Mucosa of descending colon (tissue), 3 donors: Measurements from ENCODE around the gene TMEM127. TPM values are rescaled to one million over a fixed set of nuclear protein-coding genes. Genes with fewer than 3 reads are reported as not detected.
A peak's percentile ranks its signal among the peaks of the same experiment; 100 is the strongest.

Experiments used
- ATAC-seq: fragments of 200-7000 bp; cut with Tn5 transposase; one replicate; pipeline ENCODE4 v1.9.1; 2020; ENCODE audit warnings: mild to moderate bottlenecking, moderate library complexity
- DNase-seq, 3 donors: peaks; one replicate each; pipeline ENCODE4 v3.0.0-alpha.2; 2020
- H3K36me3 ChIP-seq: fragments of 200-600 bp; one replicate; pipeline ENCODE4 v1.8.0; 2021; ENCODE audit warnings: low read depth, mild to moderate bottlenecking
- H3K4me1 ChIP-seq: fragments of 200-600 bp; one replicate; pipeline ENCODE4 v1.8.0; 2021; ENCODE audit warnings: low read depth, mild to moderate bottlenecking
- H3K4me3 ChIP-seq: fragments of 200-600 bp; one replicate; pipeline ENCODE4 v1.8.0; 2021; ENCODE audit warnings: mild to moderate bottlenecking
- H3K9me3 ChIP-seq: fragments of 200-600 bp; one replicate; pipeline ENCODE4 v1.8.0; 2021; ENCODE audit warnings: mild to moderate bottlenecking
- CTCF ChIP-seq: fragments of 200-600 bp; IDR thresholded peaks from one replicate; pipeline ENCODE4 v1.8.0; 2022; ENCODE audit warnings: antibody characterized with exemption, mild to moderate bottlenecking
- intact Hi-C, 2 donors: fragments of 100-400 bp; cut with DNase I in 1 of 2; cut with micrococcal nuclease in 1 of 2; formaldehyde crosslinking; loops; one replicate each; pipeline versions ENCODE4 v1.11.0 to v1.11.1; 2022; cut with DNase I, micrococcal nuclease
- total RNA-seq, 3 donors: library from RNA; stranded (reverse); fragmentation: NEBNext Ultra II Directional in 2 of 3; extraction: Animal tissue kit (Norgen Biotek cat#: 25700) in 2 of 3; gene quantifications; one replicate each; pipeline versions ENCODE4 v1.2.1 to v1.2.4, GENCODE V29; 2021 to 2023
- donor health status: DM: no; HTN: no; CAD: no; lungs with moderate emphysema.
- donor health status: DM: no; HTN: no; CAD: no.
- donor health status: DM: no; HTN: yes; CAD: no.

The TMEM127 gene
- total RNA-seq, 3 donors from 2014 or later, result 82.3 to 136 (median 87.9) TPM

DNA sequence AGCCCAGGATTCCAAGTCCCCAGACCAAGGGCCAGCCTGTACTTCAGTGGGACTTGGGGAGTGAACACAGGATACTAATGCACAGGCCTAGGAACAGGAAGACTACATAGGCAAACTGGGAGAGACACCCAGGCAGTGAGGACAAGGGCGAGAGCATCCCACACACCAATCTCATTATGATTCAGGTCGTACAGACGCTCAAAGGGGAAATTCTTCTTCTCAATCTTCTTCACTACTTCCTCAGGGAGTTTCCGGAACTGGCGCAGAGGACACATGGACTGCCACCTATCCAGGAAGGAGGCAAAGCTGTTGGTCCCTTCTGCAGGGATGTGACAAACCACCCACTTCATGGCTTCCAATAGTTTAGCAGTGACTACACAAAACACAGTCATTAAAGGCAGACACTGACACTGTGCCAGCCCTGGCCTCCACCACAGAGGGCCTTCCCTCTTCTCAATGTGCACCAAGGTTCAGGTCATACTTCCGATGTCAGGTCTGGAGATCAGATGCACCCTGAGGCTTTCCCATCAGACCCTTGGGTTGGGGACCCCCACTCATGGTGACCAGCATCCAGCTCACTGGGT is 21.6 kb upstream of the TMEM127 start:
- DNase-seq, result no peak
- ATAC-seq, result no peak
- Histone ChIP-seq H3K4me1 (no peaks in the 10 kb centered on the region), H3K9me3 (no peaks in the 10 kb centered on the region), H3K36me3 (peaks cover 18% of the 10 kb centered on the region), H3K4me3 (no peak overlapping the region)
- intact Hi-C loops, result no loop called here
- no peak for TF ChIP-seq CTCF

GRCh38 chr2:96276787-96277499 is 11.1 kb upstream of the TMEM127 start:
- H3K36me3 ChIP-seq, result peaks cover 14% of the 10 kb centered on the region
- no peak overlapping the region for H3K4me3 ChIP-seq
- no peak for TF ChIP-seq CTCF
- no peaks in the 10 kb centered on the region for H3K4me1 ChIP-seq
- no peak for DNase-seq
- no peaks in the 10 kb centered on the region for H3K9me3 ChIP-seq
- intact Hi-C loops, result no loop called here
- ATAC-seq, result no peak

DNA sequence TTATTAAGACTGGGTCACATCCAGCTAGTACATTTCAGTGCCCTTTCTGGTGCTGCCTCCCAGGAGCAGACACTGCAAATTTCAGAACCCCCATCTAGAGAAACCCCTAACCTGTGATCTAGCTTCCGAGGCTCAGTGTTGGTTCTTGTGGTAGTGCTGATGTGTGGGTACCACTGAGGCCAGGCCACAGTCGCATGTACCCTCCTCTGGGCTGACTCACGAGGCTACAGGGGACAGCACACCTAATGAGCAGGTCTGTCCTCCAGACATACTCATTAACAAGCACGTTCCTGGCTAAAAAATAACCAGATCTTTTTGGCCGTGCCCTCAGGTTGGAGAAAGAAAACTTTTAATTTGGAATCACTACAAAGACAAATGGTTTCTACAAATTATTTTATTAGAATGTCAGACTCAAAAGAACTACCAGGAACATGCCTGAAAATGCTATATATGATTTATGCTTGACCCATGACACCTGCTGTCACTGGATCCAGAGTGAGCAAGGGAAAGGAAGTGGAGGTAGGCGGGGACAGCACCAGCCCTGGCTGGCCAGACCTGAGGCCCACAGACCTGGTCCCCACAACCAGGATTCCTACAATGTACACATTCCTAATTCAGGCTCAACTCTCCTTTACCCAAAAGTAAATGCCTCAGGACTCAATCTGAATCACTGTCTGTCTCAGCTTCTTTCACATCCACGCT is 8.7 kb upstream of the TMEM127 start:
- H3K36me3 ChIP-seq, result peaks cover 14% of the 10 kb centered on the region
- H3K4me1 ChIP-seq, result no peaks in the 10 kb centered on the region
- peak; percentile 25 for ATAC-seq
- intact Hi-C loops, result no loop called here
- no peak overlapping the region for H3K4me3 ChIP-seq
- no peak for DNase-seq
- no peak for TF ChIP-seq CTCF
- no peaks in the 10 kb centered on the region for H3K9me3 ChIP-seq

GRCh38 chr2:96273763-96274162 is 8.0 kb upstream of the TMEM127 start:
- no peak for TF ChIP-seq CTCF
- Histone ChIP-seq H3K9me3 (no peaks in the 10 kb centered on the region), H3K4me3 (no peak overlapping the region), H3K4me1 (no peaks in the 10 kb centered on the region), H3K36me3 (peaks cover 17% of the 10 kb centered on the region)
- DNase-seq (no peak), ATAC-seq (no peak)
- intact Hi-C loops, result no loop called here

DNA sequence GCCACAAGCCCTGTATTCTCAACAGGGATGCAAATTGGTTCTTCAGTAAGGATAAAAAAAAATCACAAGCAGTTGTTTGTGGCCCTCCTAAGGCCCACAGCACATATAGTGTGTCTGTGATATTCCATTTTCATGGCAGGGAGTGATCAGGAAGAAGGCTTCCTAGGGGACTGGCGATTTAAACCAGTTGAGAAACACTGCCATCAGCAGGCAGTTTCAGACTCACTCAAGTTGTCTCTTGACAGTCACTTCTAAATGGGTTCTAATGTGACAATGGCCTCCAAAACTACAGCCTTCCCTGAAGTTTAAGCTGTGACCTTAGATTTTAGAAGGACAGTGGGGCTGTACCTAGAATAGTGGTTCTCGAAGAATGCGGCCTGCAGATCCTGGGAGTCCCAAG is 6.2 kb upstream of the TMEM127 start:
- ATAC-seq (no peak), DNase-seq (no peak)
- Histone ChIP-seq H3K4me3 (no peak overlapping the region), H3K36me3 (peaks cover 3% of the 10 kb centered on the region), H3K4me1 (peaks cover 4% of the 10 kb centered on the region), H3K9me3 (no peaks in the 10 kb centered on the region)
- intact Hi-C loops, result no loop called here
- no peak for TF ChIP-seq CTCF
